HCT116 (cell line): ENCODE results near the gene RHEB. TPM values are rescaled to one million over a fixed set of nuclear protein-coding genes. Genes with fewer than 3 reads are reported as not detected.

Experiments used
- ATAC-seq: fragments of 200-7000 bp; cut with Tn5 transposase; 2 replicates; pipeline ENCODE4 v1.9.1; 2020; ENCODE audit warnings: mild to moderate bottlenecking, moderate library complexity
- BruUV-seq: library from RNA; stranded (reverse); fragments of 400-500 nt; replicated peaks from 2 replicates; lab custom pipeline; 2021; lab: Mats Ljungman, UMichigan
- CTCF ChIA-PET: fragments of 300-600 bp; sonication (Branson Sonifier 250); formaldehyde crosslinking; loops from one replicate; lab custom pipeline; 2021; ENCODE audit warnings: antibody characterized with exemption; lab: Charles Lee
- POLR2A ChIA-PET: fragments of 300-600, 350-600 bp; sonication (Branson Sonifier 250); formaldehyde crosslinking; loops from one replicate; lab custom pipeline; 2021; ENCODE audit warnings: antibody characterized with exemption; lab: Charles Lee
- RAD21 ChIA-PET, 2 experiments: fragments of 300-600 bp; sonication (Branson Sonifier 250); formaldehyde crosslinking; loops; one replicate each; lab custom pipeline; 2023; ENCODE audit warnings: low total read pairs in 2 of 2; ENCODE audit not compliant: uncharacterized antibody in 2 of 2, unreplicated experiment in 2 of 2, low non-redundant PET in 1 of 2; lab: Charles Lee
- DNase-seq: peaks from one replicate; pipeline ENCODE4 v3.0.0-alpha.2; 2010; ENCODE audit warnings: low read depth, low spot score
- H2AFZ ChIP-seq: fragments of 200-600 bp; shearing (Covaris generic), sonication (generic); 2 replicates; pipeline ENCODE4 v1.6.1; 2017; ENCODE audit warnings: low read depth, mixed run types, mixed read lengths, antibody characterized with exemption, low read length; ENCODE audit not compliant: poor library complexity, severe bottlenecking
- H3K27ac ChIP-seq: 2 replicates; pipeline ENCODE4 v1.5.1; 2012; ENCODE audit warnings: low read depth, low read length
- H3K27me3 ChIP-seq: fragments of 200-600 bp; sonication (generic); 2 replicates; pipeline ENCODE4 v1.6.1; 2016; ENCODE audit warnings: mixed run types, low read length, mixed read lengths; ENCODE audit not compliant: insufficient read depth
- H3K36me3 ChIP-seq, 2 experiments: fragments of 200-500 bp in 1 of 2; fragments of 200-600 bp in 1 of 2; sonication (Bioruptor generic) in 1 of 2; sonication (generic) in 1 of 2; 2 replicates each; pipeline versions ENCODE4 v1.5.1 to v1.6.1; 2014 to 2016; ENCODE audit warnings: low read length in 2 of 2, inconsistent platforms in 1 of 2, mixed read lengths in 1 of 2, mixed run types in 1 of 2; ENCODE audit not compliant: insufficient read depth in 2 of 2, control insufficient read depth in 1 of 2
- H3K4me1 ChIP-seq, 2 experiments: fragments of 200-600 bp in 1 of 2; sonication (generic) in 1 of 2; 2 replicates each; pipeline versions ENCODE4 v1.5.1 to v1.6.1; 2012 to 2017; ENCODE audit warnings: low read length in 2 of 2, inconsistent platforms in 1 of 2, mild to moderate bottlenecking in 1 of 2, mixed read lengths in 1 of 2, mixed run types in 1 of 2, moderate library complexity in 1 of 2; ENCODE audit not compliant: insufficient read depth in 2 of 2, control insufficient read depth in 1 of 2
- H3K4me2 ChIP-seq: fragments of 200-600 bp; sonication (generic); 2 replicates; pipeline ENCODE4 v1.6.1; 2017; ENCODE audit warnings: mixed run types, low read length, mixed read lengths
- H3K4me3 ChIP-seq, 2 experiments: fragments of 200-600 bp in 1 of 2; sonication (generic) in 1 of 2; replicated peaks in 1 of 2; 2 replicates each; pipeline ENCODE4 v1.5.1; 2011 to 2016; ENCODE audit warnings: low read length in 2 of 2, control low read depth in 1 of 2, low read depth in 1 of 2, mild to moderate bottlenecking in 1 of 2, mixed read lengths in 1 of 2, mixed run types in 1 of 2
- H3K79me2 ChIP-seq: fragments of 200-600 bp; sonication (generic); 2 replicates; pipeline ENCODE4 v1.6.1; 2017; ENCODE audit warnings: mild to moderate bottlenecking, mixed run types, low read length, moderate library complexity, mixed read lengths; ENCODE audit not compliant: insufficient read depth
- H3K9ac ChIP-seq: fragments of 200-600 bp; sonication (generic); 2 replicates; pipeline ENCODE4 v1.6.1; 2016; ENCODE audit warnings: low read length, mixed read lengths
- H3K9me2 ChIP-seq: fragments of 200-600 bp; sonication (generic), shearing (Covaris generic); 2 replicates; pipeline ENCODE4 v1.6.1; 2017; ENCODE audit warnings: mixed run types, mild to moderate bottlenecking, moderate library complexity; ENCODE audit not compliant: insufficient read depth
- H3K9me3 ChIP-seq, 2 experiments: fragments of 200-500 bp in 1 of 2; fragments of 200-600 bp in 1 of 2; sonication (Bioruptor generic) in 1 of 2; sonication (generic) in 1 of 2; 2 replicates each; pipeline ENCODE4 v1.6.1; 2014 to 2017; ENCODE audit warnings: low read length in 2 of 2, mixed read lengths in 2 of 2, inconsistent platforms in 1 of 2, low read depth in 1 of 2, mild to moderate bottlenecking in 1 of 2, mixed run types in 1 of 2, moderate library complexity in 1 of 2; ENCODE audit not compliant: control insufficient read depth in 1 of 2, insufficient read depth in 1 of 2
- H4K20me1 ChIP-seq: fragments of 200-600 bp; sonication (generic), shearing (Covaris generic); 2 replicates; pipeline ENCODE4 v1.6.1; 2017; ENCODE audit warnings: mixed run types, mild to moderate bottlenecking, moderate library complexity; ENCODE audit not compliant: insufficient read depth
- CBX3 ChIP-seq: IDR thresholded peaks from 2 replicates; pipeline ENCODE4 v1.6.1; 2012; ENCODE audit warnings: low read depth
- CEBPB ChIP-seq: IDR thresholded peaks from 2 replicates; pipeline ENCODE4 v1.6.1; 2012; ENCODE audit warnings: low read depth
- ELF1 ChIP-seq: IDR thresholded peaks from 2 replicates; pipeline ENCODE4 v1.6.1; 2012; ENCODE audit warnings: low read depth, borderline replicate concordance
- EZH2phosphoT487 ChIP-seq: fragments of 200-600 bp; IDR thresholded peaks from 2 replicates; pipeline ENCODE4 v1.6.1; 2018; ENCODE audit warnings: antibody characterized with exemption, borderline replicate concordance
- FOSL1 ChIP-seq: IDR thresholded peaks from 2 replicates; pipeline ENCODE4 v1.6.1; 2012; ENCODE audit warnings: low read depth
- JUND ChIP-seq: IDR thresholded peaks from 2 replicates; pipeline ENCODE4 v1.6.1; 2012
- POLR2A ChIP-seq: IDR thresholded peaks from 2 replicates; pipeline ENCODE4 v1.7.0; 2011; ENCODE audit warnings: borderline replicate concordance; ENCODE audit not compliant: insufficient read depth, insufficient read length; ENCODE audit errors: extremely low read depth
- POLR2AphosphoS5 ChIP-seq: IDR thresholded peaks from 2 replicates; pipeline ENCODE4 v1.6.1; 2011; ENCODE audit warnings: mild to moderate bottlenecking, low read depth, low read length, moderate library complexity
- RAD21 ChIP-seq: IDR thresholded peaks from 2 replicates; pipeline ENCODE4 v1.6.1; 2012; ENCODE audit warnings: low read depth, mild to moderate bottlenecking
- SIN3A ChIP-seq: IDR thresholded peaks from 2 replicates; pipeline ENCODE4 v1.6.1; 2012; ENCODE audit warnings: low read depth
- SP1 ChIP-seq: IDR thresholded peaks from 2 replicates; pipeline ENCODE4 v1.6.1; 2012; ENCODE audit warnings: low read depth
- SRF ChIP-seq: IDR thresholded peaks from 2 replicates; pipeline ENCODE4 v1.6.1; 2012; ENCODE audit warnings: low read depth
- TCF7L2 ChIP-seq: IDR thresholded peaks from 2 replicates; pipeline ENCODE4 v1.7.0; 2011; ENCODE audit warnings: borderline replicate concordance, inconsistent platforms; ENCODE audit not compliant: insufficient read depth, insufficient read length; ENCODE audit errors: extremely low read depth
- intact Hi-C: fragments of 100-400 bp; cut with micrococcal nuclease; formaldehyde crosslinking; loops from 2 replicates; pipeline ENCODE4 v1.10.0; 2022
- total RNA-seq: library from RNA; stranded (reverse); gene quantifications from one replicate; pipeline ENCODE4 v1.2.1, GENCODE V29; 2021; ENCODE audit not compliant: unreplicated experiment

RHEB gene
- total RNA-seq, 1 experiment from 2014 or later = 114 TPM

DNA sequence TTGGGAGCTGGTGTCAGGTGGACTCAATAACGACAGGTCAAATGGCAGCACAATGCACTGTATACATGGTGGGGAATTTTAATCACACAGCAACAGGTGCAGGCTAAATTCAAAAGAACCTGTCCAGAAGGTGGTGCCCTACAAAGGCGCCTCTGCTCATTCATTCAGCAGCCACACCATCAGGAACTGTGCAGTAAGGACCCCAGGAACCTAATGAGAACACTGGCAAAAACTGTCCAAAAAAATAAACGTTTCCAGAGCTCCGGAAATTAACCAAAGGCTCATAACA lies 57.8 kb downstream of the RHEB start:
- Histone ChIP-seq H3K27me3 (no peaks in the 10 kb centered on the region), H3K4me2 (no peak overlapping the region), H2AFZ (no peak overlapping the region), H3K9me2 (no peaks in the 10 kb centered on the region), H4K20me1 (no peaks in the 10 kb centered on the region), H3K9ac (no peak overlapping the region), H3K79me2 (no peaks in the 10 kb centered on the region), H3K9me3 (peaks cover 8 to 15% of the 10 kb centered on the region in 2 experiments; a peak in 2 of 4 replicates), H3K4me1 (peaks cover 18 to 29% of the 10 kb centered on the region in 2 experiments), H3K27ac (no peak overlapping the region), H3K36me3 (peaks cover 12 to 36% of the 10 kb centered on the region in 2 experiments), H3K4me3 (no peak overlapping the region)
- BruUV-seq = no TSS peak
- ATAC-seq (no peak), DNase-seq (no peak)
- CTCF ChIA-PET = interaction anchor here (1.1 kb wide), 1 partner anchor 14 kb away, joined by 5 read pairs; no protein-coding TSS in a partner anchor
- RAD21 ChIA-PET = no interaction called here
- TF ChIP-seq ELF1 = no peak
- no peak for TF ChIP-seq POLR2A
- TF ChIP-seq RAD21 = no peak
- TF ChIP-seq FOSL1 = no peak
- no peak for TF ChIP-seq POLR2AphosphoS5
- TF ChIP-seq EZH2phosphoT487 = no peak
- TF ChIP-seq CEBPB = no peak
- TF ChIP-seq SRF = no peak
- TF ChIP-seq SP1 = no peak
- TF ChIP-seq CBX3 = no peak
- no peak for TF ChIP-seq TCF7L2
- TF ChIP-seq SIN3A = no peak
- TF ChIP-seq JUND = no peak
- POLR2A ChIA-PET = no interaction called here
- intact Hi-C loops = loop anchor here (5.0 kb wide), 1 partner anchor 295 kb away; no protein-coding TSS in a partner anchor
